NCI-H2107 (cell line): Measurements from ENCODE around the gene PLXNA2.

ENCODE experiments used
- DNase-seq: peaks from one replicate; lab custom pipeline; 2025; lab: John Stamatoyannopoulos, UW

The PLXNA2 gene

DNA sequence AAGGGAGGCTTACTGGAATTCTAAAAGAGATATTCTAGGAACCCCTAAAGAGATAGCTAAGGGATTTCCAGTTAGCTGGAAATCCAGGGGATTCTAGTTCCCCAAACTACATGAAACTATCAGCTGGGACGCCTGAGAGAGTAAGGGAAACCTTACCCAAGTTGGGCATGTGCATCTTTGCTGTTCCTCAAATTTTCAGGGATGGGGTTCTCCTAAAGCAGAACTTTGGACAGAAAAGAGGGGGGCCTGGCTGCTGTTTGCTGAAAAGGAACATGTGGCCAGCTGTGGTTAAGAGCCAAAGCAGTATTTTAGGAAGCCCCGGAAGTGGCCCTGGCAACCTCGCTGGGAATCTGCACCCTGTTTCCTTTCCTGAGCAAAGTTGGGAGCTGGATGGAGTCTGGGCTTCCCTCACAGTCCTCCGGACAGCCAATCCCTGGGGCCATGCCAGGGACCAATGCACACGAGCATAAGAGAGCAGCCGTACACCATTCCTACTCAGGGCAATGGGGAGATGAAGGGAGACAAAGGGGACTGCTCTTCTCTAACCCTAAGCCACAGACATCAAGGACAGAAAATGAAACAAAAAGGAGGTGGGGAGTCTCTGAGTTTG is 154.3 kb downstream of the PLXNA2 start:
- no peak for DNase-seq

DNA sequence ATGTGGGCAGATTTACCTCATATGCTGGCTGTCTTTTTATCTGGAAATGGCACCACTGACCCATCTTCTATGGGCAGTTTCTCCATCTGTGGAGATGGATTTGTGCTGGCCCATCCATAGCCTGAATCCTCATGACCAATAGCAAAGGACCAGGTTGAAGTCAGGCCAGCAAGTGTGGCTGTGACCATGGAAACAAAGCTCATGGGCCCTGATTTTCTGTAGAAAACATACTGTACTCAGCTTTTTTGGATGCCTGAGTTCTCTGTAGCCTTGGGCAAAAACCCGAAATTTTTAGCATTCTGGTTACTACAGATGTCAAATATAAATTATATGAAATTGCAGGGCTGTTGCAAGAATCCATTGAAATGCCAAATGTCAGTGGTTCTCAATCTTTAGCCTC is 155.0 kb downstream of the PLXNA2 start:
- no peak for DNase-seq

DNA sequence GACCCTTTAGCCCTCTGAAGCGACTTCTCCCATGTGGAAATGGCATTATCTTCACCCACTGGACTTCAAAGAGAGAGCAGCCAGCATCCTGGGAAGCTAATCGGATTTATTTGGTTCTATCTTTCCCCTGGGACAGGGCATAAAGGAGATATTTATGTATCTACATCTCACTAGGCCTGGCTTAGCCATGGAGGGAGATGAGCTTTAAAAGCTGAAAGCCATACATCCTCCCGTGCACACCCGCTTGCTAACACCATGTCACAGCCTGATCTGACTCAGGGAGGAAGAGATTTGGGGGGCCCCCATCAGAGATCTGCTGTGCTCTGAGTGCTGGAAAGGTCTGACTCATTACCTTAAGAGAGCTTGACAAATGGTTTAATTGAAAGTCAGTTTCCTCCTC is 155.9 kb downstream of the PLXNA2 start:
- no peak for DNase-seq

DNA sequence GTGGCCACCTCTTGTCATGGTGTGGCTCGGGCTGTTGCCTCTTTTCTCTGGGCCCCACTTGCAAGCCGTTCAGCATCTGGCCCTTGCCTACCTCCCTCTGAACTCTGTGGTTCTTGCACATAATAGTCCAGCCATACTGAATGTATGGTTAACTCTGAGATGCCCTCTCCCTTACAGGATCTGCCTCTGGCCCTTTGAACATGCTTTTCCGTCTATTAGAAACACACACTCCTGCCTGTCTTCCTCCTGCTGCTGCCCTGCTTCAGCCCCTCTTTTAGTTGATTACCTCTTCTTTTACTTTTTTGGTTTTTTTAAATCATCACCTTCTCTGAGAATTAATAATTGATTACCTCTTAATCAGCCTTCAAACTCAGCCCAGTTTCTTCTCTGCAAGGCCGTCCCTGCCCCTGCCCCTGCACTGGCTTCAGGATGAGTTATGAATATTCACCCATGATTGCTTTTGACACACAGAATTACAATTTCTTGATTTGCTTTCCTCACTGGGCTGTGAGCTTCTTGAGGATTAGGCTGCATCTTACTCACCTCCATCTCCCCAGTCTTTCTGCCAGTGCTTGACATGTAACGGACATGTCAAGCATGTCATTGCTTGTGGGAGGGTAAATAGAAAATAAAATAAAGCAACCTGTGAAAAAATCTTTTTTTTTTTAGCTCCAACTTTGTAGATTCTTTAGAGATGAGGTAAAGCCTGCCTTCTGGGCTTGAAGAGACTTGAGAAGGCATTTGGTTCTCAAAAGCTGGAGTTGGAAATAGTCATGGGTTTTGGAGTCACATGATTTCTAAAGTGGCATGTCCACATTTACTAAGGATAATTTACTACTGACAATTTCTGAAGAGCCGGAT is 158.3 kb downstream of the PLXNA2 start:
- no peak for DNase-seq

DNA sequence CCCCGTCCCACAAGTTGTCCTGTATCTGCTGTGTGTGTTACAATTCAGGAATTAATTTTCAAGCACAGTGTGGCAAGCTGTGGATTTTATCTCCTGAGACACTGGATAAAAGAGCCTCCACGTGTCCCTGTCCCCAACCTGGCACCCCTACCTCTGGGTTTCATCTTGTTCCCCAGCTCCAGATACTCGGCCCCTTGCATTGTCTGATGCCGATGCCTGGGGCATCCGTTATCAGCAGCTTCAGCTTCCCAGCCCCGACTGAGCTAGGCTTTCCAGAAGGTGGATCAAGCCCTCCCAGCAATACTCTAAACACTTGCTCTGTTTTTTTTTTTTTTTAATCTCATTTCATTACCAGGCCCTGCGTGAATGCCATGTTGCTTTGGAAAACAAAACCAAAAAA is 159.4 kb downstream of the PLXNA2 start:
- DNase-seq, result no peak

DNA sequence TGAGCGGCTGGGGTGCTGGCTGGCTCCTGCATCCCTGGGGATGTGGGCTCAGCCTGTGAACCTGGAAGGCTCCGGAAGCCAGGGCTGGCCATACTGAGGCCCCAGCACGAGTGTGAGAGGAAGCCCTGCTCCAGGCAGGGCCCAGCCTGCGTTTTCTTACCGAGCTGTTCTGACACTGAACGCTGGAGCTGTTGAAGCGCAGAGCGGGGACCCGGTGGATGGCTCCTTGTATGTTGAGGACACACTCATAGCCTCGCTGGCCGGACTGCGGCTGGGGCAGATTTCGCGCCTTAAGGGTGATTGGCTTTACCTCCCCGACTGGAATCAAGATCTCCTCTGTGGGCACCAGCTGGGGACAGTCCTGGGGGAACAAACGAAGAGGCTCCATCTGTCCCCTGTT is 160.0 kb downstream of the PLXNA2 start:
- DNase-seq, result no peak

DNA sequence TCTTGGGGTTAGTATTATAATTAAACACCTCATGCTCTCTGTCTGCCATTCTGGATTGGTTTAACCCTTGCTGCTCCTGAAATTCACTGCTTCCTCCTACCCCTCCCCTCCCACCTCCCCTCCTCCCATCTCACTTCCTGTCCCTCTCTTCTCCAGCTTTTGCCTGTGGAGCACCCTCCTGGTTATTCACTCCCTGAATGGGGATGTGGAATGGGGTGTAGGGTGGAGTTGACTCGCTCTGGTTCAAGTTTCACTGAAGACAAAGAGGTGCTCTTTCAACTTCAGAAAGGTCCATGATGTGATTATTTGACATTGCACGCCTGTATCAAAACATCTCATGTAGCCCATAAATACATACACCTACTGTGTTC is 160.5 kb downstream of the PLXNA2 start:
- no peak for DNase-seq

DNA sequence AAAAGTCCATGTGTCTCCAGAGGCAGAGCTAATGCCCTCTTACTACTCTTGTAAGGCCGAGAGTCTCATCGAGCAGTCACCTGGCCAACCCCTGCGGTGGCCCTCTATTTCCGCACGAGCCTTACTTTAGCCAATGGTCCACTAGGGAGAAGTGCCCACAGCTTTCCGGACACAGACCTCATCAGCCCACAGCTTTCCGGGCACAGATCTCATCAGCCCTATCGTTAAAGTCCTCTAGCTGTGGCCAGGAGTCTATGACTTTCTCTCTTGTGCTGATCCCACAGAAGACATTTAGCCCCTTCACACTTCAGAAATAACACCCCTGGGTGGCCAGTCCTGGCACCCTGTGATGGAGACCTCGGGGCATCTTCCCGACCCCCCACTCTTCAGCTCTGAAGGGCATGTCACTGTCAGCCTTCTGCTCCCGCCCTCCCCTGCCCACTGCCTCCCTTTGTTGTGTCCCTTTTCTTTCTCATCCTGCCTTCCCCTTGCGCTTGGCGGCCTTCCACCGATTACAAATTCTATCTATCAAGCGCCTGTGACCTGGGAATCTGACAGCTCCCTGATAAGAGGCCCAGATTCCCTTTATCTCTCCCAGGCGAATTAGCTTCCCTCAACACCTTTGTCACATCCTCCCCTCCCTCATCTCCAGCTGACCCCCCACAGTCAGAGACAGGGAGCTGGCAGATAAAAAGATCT is 161.0 kb downstream of the PLXNA2 start:
- no peak for DNase-seq

DNA sequence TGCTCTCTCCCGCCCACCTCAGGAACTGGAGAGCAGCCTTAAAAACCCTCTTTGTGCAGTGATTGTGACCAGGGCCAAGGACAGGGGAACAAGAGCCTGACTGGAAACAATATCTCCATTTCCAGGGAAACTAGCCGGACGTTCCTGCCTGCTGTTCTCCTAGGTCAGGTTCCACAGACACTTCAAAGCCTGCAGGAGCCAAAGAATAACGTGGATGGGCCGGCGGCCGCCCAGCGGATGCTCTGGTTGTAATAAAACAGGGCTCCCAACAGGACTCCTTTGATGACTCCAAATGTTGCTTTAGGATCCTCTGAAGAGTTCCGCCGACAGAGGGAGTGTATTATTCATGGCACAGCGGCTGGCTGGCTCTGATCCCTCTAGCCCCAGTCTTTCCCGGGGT is 162.2 kb downstream of the PLXNA2 start:
- DNase-seq, result no peak

DNA sequence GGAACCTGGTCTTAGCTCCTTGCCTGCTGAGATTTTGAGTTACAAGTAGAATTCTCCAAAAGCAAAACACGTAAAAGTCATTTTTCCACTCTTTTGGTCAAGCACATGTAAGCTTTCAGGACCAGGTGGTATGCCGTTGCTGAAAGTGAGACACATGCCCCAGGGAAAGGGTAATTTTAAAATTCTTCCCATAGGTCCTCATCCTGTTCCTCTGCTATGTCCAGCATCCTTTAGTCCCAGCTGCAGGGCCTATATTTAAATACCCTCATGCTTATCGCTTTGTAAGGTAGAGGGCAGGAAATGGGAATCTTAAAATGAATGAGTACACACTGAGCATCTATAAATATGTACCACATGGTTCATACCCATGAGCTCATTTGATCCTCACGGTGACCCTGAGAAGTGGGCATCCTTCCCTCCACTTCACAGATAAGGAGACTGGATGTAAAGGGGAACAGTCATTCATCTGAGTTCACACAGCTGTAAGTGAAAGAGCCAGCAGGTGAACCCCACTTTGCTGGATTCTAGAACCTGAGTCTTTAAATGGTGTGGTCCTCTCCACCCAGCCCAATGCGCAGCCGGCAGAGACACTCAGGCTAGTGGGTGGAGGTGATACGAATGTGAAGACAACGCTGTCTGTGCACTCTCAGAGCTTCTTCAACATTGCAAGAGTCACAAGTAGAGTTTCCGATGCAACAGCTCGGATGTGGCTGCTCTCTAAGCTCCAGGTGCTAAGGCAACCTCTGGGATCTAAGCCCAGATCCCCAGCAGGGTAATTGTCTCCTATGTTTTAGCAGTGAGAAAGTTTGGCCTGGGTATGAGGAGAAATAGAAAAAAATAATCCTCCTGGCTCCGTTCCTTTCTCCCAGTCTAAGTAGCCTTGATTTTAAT is 163.5 kb downstream of the PLXNA2 start:
- no peak for DNase-seq

DNA sequence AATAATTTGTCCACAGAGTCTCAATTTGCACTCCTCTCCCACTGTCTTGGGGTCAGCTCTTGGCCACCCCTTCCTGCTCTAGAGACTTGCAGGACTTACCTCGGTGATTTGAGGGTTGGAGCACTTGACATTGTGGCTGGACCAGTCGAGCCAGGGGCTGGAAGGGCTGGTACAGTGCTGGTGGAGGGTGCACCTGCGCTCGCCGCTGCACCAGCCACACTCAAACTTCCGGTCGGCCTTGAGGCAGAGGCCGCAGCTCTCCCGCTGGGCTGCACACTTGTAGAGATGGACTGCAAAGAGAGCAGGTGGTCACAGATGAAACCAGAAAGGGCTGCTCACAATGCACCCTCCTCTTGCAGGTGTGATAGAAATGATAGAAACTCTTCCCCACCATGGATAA is 165.0 kb downstream of the PLXNA2 start:
- DNase-seq, result no peak

DNA sequence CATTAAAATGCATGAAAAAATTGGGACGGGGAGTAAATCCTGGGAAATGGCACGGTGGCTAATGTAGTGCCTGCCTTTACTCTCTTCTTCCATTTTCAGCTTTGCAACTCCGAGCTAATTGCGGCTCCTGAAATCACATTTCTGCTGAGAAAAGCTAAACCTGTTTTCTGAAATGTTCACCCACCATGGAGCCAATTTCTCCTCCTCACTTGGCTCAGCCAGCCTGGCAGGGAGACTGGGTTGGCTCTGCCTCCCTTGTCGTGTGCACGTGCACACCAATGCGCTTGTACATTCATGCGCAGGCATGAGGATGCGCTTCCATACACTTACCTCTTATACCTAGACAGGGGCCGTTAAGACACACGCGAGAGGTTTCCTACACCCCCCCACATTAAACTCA is 165.4 kb downstream of the PLXNA2 start:
- DNase-seq, result no peak

DNA sequence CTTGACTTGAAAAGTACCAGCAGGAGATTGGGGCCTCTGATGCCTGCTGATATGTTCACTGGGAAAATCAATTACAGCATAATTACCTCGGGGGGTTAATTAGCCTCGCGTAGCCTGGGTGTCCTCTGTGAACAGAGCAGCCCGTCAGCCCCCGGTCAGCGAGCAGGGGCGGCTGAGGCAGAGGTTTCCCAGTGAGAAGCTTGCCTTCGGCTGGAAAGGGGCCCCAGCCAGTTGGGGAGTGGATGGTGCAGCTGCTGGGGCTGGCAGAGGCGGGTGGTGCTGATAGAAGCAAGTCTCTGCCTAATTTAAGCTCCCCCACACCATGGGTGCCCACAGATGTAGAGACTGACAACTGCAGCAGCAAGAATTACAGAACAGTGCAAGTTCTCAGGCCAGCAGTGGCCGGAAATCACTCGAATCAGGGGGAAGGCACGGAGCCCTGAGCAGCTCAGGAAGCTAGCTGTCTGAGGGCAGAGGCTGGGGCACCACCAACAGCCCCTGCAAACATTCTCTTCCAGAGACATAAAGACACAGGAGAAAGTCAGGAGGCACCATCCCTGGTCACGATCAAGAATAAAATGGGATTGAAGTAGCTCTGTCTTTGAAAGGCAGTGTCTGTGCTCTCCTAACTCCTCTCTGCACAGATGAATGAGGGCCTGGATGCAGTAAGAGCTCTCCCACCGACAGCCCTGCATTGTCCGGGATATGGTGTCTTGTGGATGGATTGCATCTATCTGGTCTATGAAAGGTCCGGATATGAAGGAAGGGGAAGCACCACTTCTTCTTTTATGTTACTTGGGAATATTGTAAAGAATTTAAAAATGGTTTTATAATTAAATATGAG is 166.7 kb downstream of the PLXNA2 start:
- no peak for DNase-seq

DNA sequence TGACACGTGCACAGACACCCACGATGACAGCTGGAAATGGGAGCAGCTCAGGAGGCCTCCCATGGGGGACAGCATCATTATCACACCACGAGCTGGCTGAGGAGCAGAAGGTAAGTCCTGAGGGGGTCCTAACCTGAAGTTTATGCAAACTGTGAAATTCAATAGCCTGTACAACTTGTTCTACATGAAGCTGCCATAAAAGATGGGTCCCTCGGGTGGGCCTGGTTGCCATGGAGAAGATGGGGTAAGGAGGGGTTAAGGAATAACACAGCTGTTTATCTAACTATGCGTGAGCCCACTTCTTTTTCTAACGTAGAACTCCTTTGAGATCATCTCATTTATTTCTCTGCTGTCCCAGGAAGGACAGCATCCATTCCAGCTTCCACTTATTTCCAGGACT is 169.8 kb downstream of the PLXNA2 start:
- no peak for DNase-seq

DNA sequence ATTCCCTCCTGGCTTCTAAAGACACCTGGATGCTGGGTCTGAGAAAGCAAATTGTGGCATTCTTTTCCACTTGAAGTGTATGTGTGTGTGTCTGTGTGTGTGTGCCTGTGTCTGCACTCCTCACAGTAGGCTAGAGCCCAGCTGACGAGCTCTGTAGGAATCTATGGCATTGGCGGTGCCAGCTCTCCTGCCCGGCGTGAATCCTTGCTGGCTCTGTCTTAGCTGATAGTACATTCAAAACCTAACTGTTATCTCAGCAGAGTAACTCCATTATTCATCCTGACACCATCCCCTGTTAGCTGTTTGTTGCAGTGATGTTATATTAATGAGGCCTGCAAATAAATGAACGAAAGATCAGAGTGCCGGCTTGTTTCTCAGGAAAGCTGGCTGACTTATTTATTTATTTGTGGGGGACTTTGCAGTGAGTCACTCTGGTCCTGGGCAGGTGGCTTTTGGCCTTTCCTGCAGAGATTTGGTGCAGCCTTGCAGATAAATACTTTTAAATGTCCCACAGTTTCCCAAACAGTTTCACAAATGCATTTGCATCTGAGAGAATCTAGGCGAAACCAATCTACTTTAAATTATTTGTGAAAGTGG is 172.7 kb downstream of the PLXNA2 start:
- no peak for DNase-seq

DNA sequence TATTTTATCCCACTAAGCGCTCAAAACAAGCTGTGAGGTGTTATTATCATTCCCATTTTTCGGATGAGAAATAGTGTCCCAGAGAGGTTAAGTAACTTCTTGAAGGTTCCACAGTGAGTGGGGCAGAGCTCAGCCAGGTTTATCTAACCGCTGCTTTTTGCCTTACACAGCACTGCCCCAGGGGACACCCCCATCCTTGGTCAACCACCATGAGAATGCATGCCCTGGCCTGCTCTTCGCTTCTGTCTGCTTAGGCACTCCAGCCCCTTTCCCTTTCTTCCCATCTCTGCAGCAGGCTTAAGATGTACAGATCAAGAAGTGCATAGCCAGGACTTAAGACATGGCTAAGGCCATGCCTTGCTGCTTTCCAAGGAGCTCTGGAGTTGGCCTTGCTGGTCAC is 174.3 kb downstream of the PLXNA2 start:
- DNase-seq, result no peak

DNA sequence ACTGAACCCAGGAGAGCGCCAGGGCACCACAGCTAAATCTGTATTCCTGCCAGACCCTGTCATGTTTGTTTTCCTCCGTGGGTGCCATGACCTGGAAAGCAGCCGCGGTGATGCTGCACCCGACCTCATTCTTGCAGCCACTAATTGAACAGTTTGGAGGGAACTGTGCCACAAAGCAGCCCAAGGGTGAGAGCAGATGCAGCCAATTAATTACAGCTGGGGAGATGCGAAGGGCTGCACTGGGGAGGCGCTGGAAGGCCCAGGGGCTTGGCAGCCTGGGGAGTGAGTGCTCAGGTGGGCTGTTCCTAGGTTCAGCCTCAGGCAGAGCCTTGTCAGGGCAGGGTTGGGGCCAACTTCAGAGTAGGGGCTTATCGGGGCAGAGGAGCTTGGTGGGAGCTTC is 174.9 kb downstream of the PLXNA2 start:
- no peak for DNase-seq

DNA sequence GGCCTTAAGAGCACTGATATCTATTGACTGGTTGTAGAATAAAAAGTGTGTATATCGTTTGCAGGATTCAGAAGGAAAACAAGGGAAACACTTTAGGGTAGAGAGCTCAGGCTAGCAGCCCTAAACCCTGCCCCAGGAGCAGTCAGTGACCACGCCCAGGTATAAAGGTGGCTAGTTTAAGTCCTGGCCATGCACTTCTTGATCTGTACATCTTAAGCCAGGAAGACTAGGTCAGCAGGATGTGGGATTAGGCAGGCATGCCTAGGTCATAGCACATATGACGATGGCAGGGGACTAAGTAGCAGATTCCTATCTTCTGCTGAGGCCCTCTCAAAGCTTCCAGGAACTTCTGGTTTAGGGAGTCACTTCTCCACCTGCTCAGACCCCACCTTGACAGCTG is 175.3 kb downstream of the PLXNA2 start:
- DNase-seq, result no peak

DNA sequence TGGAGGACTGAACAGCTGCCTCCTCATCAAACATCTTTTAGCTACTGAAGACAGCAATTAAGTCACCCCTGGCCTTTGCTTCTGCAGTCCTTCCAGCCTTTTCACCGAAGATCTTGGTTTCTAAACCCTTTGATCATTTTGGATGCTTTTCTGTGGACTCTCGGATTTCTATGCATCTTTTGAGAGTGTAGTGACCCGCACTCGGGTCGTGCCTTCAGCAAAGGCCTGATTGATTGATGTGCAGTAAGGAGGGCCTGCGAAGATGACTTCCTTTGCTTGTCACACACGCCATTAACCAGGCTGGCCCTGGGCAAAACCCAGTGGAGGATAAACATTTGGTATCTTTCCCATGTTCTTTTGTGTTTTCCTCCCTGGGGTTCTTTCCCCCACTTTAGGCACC is 175.8 kb downstream of the PLXNA2 start:
- DNase-seq, result no peak

DNA sequence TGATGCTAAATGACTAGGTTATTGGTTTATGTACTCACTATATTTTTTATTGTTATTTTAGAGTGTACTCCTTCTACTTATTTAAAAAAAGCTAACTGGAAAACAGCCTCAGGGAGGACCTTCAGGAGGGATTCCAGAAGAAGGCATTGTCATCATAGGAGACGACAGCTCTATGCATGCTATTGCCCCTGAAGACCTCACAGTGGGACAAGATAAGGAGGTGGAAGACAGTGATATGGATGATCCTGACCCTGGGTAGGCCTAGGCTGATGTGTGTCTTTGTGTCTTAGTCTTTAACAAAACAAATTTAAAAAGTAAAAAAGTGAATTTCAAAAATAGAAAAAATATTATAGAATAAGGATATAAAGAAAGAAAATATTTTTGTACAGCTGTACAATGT is 177.6 kb downstream of the PLXNA2 start:
- DNase-seq, result no peak

DNA sequence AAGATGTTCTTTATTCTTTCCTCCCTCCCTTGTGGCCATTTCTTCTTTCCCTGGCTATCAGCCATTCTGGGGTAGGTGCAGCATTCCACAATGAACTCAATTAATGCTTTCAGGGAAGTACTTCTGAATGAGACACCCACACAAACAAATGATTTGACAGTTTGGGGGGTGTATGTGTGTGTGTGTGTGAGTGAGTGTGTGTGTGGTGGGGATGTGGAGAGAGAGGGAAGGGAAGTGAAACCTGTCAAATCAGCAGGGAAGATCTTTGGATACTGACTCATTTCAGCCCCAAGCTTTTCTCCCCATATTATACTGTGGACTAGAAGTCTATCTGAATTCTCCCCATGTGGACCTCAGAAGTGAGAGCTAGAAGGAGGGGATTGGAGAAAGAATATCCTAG is 178.3 kb downstream of the PLXNA2 start:
- no peak for DNase-seq
